Stimulated activated CD4-positive, alpha-beta T cell treated with anti-CD3 and anti-CD28 coated beads, Interleukin-12 subunit alpha, Interleukin-12 subunit beta, amount 100 ng/mL, for 48 hours (primary cell): ENCODE measurements around the gene TRIOBP.

ENCODE experiments used
- DNase-seq, 3 donors: peaks; one replicate each; pipeline ENCODE4 v3.0.0-alpha.2; 2020; ENCODE audit warnings: low read depth in 2 of 3, low spot score in 1 of 3

The TRIOBP gene

GRCh38 chr22:37818409-37819104 is 121.7 kb downstream of the TRIOBP start:
- peak; percentile 46 to 63 (median 49) for DNase-seq

- no peak for DNase-seq
Observed at GRCh38 chr22:37819105-37819433, 122.2 kb downstream of the TRIOBP start.

DNA sequence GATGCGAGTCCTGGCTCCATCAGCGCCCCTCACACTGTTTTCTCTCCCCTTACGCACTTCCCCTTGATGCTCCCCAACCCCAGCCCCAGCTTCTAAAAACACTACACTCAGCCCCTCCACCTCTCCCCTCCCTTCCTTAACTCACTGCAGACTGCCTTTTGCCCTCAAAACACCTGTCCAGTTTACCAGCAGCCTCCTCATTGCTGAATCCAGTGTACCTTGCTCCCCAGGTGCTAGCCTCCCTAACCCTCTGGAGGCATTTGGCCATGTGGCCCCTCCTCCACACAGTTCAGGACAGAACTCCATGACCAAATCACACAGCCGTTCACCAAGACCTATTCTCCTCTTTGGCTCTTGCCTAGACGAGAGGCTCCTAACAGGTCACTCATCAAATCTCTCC is 123.5 kb downstream of the TRIOBP start:
- no peak for DNase-seq

DNA sequence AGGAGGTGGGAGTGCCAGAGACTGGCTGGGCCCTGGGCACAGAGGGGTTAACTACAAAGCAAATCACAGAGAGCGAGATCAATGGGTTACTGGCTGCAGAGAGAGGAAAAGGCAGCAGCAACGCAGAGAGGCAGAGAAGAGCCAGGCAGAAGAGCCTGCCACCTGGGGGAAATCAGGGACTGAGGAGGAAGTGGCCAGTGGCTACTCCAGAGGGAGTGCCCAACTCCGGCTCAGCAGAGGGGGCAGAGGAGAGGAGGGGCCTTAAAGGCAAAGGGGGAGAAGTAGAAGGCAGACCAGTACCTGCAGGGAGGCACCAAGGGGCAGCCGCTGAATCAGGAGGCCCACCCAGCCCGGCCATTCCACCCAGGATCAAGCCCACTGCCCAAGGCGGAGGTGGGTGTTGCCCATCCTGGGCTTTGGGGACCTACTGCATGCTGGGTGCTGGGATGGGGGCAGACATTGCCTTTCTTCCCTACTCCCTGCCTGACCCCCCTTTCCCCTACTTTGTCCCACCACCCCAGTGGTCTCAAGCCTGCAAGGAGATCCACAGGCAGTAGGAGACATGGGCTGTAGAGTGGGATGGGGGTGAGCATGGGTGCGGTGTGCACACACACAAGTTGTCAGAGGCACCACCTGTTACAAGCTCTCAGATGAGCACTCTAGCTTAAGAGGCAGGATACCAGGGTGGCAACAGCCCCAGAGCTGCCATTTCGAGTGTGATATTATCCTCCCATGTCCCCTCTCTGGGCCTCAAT is 125.4 kb downstream of the TRIOBP start:
- no peak for DNase-seq

GRCh38 chr22:37823134-37823985 is 126.5 kb downstream of the TRIOBP start, which contains the start of gene GALR3:
GALR3 (plus strand) TSS chr22:37823382; CDS start chr22:37823407, 25 bp downstream.
- DNase-seq, result no peak

- no peak for DNase-seq
Observed at GRCh38 chr22:37824674-37825641, 128.1 kb downstream of the TRIOBP start.
